ENCODE results near the gene OR2G6.
"Not testable (repeated sequence)": the region's sequence is repeated elsewhere in the genome, so short reads cannot be mapped to it uniquely, and the experiment has no call there.

Gene OR2G6

DNA sequence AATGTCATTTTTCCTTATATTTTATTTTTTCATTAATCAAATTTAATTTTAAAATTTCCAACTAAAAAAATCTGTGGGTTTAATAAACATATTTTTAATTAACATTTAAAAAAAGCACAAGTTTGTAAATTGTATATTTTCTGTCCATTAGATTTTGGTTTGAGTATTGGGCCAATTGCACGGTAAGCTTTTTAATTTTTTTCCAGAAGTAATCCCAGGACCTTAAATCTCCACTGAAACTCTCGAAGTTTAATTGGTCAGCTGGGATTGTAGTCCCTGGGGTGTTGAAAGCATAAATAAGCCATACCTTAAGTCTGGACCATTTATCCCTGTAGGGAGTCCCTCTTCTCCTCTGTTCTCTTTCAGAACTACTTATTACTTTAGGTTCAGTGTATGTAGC lies at the start of gene OR2G6:
TSS of gene OR2G6 (plus strand) at position 301 of the 400 bp plus-strand sequence. CDS start 13,574 bp downstream, outside the sequence.
- DNase-seq (ENCODE audit: low spot score): not testable (repeated sequence)

DNA sequence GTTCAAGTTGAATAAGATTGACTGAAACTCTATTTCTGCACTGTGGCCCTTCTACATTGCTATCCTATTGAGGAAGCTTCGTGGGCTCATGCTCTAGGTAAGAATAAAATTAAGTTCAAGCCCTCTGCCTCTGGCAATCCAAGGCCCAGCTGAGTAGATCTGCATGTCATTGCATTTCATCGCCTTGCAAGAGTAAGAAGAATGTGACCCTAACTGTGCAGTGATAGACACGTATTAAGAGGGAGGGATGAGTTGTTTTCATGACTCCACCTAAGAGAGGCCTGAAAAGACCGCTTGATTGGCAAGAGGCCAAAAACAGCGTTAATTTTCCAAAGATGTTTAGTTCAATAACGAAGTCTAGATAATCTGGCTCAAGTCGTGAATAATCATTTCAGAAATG lies 48.8 kb upstream of the OR2G6 start:
- DNase-seq (ENCODE audit: low spot score): not testable (repeated sequence)

DNA sequence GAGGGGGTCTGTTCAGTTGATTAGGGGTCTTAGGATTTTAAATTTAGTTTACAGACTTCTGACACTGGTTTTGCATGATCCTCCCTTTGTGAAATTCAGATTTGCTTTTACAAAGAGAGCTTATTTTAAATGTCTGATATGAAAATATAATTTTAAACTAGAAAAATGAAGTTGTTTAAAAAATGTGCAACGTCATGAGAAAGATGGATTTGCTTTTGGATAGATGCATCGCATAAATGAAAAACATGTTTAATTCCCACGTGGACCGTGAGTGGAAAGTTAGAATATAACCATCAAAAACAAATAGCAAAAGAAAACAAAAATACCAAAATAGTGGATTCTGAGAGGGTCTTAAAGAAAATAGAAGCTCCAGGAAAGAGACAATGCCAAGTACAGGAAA lies 36.7 kb upstream of the OR2G6 start:
- DNase-seq (ENCODE audit: low spot score): no peak

DNA sequence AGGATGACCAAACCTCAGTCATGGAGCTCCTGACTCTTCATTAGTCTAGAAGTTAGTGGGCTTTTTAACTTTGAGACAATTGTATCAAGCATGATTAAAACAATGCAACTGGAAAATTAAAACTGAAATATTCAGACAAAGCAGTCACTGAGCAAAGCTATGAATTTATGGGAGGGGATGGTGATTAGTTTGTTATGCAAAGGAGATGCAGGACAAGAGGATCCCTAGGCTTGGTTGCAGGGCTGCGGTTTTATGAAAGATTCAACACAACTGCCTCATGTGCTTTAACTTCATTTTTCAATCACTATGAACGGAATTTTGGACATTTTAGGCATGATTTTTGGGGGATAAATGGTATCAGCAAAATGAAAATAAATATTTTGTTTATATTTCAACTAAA lies 35.8 kb upstream of the OR2G6 start:
- DNase-seq (ENCODE audit: low spot score): not testable (repeated sequence)

DNA sequence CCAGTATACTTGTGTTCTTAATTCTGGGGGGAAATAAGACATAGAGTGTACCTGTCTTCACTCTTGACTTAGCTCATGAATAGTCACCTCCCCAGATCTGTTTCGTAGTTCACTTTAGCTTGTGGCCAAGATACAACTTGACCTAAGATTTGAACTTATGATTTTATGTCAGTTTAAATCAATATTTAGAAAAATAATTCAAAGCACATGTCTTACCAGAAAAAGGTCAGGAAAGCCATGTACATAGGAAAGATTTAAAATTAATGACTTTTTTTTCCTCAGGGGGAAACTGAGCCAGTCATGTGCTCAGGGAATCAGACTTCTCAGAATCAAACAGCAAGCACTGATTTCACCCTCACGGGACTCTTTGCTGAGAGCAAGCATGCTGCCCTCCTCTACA lies 34.8 kb upstream of the OR2G6 start, which contains the start of gene OR2T3:
TSS of gene OR2T3 (plus strand) at position 301 of the 400 bp plus-strand sequence. CDS start at position 301, 0 bp downstream.
- not testable (repeated sequence) for DNase-seq (ENCODE audit: low spot score)

DNA sequence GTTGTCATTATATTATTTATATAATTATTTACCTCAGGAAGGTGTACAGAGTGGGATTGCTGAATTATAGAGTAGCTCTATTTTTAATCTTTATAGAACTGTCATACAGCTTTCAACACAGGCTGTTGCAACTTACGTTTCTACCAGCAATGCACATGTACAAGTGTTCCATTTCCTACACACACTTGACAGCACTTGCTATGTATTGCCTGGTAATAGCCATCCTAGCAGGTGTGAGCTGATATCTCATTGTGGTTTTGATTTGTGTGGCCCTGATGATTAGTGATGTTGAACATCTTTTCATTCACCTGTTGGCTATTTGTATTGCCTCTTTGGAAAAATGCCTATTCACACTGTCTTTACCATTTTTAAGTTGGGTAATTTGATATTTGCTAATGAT lies 32.2 kb upstream of the OR2G6 start:
- DNase-seq (ENCODE audit: low spot score): not testable (repeated sequence)

DNA sequence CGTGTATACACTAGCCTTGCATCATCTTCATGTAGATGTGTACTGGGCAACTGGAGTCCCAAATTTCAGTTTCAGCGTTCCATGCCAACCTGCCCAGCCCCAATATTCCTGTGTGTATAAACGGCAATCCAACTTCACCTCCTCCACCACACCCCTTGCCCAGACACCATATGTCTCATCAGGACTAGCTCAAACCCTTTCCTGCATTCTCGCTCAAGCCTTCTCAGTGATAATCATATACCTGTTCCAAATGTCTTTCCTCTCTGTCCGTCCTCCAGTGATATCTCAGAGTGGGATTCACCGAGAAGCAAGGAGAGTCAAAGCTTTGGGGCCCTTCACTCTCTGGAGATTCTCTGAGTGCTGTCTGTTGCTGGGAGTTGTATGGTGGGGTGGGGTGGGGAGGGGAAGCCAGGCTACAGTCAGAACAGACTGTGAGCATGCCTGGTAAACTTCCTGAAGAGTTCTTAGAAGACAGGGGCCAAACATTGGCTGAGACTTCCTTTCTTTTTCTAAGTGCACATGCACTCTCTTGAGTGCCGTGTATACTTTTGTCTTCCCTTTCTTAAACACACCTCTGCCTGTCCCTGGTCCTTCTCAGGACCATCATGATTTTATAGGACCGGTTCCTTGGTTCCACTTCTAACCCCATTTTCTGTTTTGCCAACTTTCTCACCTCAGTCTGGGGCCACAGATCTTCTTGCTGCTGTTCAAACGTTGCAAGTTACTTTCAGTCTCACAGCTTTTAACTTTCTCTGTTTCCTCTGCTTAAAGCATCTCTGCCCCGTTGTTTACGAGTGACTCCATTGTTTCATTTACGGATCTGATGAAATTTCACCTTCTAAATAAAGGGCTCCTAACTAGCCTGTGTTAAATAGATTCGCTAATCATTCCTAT lies 25.9 kb upstream of the OR2G6 start:
- not testable (repeated sequence) for DNase-seq (ENCODE audit: low spot score)

DNA sequence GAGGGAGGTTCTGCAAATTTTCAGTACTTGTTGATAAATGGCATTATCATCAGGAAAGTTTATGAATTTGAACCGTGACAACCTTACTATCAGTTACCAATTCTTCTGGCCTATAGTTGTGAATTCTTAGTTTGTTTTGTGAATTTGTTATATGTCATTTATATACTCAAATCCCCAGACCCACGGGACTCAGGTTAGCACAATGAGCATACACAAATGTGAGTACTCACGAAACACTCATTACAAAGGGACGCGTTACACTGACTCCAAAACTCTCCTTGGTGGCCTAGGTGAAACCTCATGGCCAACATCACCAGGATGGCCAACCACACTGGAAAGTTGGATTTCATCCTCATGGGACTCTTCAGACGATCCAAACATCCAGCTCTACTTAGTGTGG lies 19.6 kb upstream of the OR2G6 start, which contains the start of gene OR2T5:
TSS of gene OR2T5 (plus strand) at position 301 of the 400 bp plus-strand sequence. CDS start at position 301, 0 bp downstream.
- DNase-seq (ENCODE audit: low spot score): not testable (repeated sequence)

DNA sequence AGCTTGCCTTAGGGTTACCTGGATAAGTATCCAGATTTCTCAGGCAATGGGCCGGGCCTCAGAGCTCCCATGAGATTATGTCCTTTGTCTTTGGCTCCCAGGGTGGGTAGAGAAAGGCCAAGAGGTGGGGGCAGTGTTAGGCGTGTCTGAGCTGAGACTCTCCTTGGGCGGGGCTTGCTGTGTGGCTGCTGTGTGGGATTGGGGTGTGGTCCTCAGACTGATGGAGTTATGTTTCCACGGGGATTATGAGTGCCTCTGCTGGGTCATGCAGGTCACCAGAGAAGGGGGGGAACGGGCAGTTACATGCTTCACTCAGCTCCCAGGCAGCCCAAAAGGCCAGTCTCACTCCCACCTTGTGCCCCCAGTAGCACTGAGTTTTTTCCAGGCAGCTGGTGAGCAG lies 11.2 kb upstream of the OR2G6 start:
- not testable (repeated sequence) for DNase-seq (ENCODE audit: low spot score)

DNA sequence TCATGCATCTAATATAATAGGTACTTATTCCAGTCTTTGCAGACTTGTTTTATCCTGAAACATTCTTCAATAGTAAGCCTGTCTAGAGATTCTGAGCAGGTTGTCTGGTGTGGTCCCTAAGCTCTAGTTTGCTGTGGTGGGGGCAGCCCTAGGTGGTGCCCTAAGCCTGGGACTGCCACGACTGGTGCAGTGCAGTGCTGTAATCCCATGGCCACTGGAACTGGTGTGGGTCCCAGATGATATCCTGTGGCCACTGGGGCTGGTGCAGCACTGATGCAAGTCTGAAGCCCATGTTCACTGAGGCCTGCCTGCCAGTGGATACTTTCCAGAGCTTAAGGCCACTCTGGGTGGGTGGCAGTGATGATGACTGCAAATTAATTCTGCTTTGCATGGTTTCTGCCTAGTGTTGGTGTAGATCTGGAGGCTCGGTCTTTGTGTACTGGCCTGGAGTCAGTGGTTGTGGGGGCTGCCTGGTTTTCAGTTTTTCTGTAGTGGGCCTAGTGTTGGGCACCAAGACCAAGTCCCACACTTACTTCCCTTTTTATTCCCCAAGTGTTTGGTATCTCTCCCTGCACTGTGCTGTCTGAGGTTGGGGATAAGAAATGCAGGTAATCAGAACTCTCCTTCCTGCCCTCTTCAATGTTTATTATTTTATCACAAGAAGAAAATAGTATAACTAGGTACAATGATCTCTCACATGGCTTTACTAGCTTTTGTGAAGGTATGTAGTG lies 7.4 kb upstream of the OR2G6 start:
- not testable (repeated sequence) for DNase-seq (ENCODE audit: low spot score)

DNA sequence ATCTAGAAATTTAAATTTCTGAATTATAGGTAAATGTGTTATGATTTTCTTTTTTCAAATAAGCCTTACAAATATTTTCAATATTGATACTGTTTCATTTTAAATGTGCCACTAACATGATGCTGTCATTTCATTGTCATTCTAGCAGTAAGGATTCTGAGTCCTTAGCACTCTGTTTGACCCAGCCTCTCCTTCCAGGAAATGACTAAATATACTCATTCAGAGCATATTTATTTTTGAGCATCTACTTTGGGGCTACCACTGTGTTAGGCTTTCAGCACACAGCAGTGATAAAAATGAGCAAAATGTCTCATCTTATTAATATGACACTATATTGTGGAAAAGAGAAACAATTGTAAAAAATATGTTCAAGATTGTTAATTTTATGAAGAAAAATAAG lies 2.3 kb downstream of the OR2G6 start:
- not testable (repeated sequence) for DNase-seq (ENCODE audit: low spot score)

DNA sequence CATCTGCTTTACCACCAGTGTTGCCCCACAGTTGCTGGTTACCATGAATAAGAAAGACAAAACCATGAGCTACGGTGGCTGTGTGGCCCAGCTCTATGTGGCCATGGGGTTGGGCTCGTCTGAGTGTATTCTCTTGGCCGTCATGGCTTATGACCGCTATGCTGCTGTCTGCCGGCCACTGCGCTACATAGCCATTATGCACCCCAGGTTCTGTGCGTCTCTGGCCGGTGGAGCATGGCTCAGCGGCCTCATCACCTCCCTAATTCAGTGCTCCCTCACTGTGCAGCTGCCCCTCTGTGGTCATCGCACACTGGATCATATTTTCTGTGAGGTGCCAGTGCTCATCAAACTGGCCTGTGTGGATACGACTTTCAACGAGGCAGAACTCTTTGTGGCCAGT lies 14.0 kb downstream of the OR2G6 start:
- no peak for DNase-seq (ENCODE audit: low spot score)

DNA sequence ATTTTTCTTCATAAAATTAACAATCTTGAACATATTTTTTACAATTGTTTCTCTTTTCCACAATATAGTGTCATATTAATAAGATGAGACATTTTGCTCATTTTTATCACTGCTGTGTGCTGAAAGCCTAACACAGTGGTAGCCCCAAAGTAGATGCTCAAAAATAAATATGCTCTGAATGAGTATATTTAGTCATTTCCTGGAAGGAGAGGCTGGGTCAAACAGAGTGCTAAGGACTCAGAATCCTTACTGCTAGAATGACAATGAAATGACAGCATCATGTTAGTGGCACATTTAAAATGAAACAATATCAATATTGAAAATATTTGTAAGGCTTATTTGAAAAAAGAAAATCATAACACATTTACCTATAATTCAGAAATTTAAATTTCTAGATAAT lies 29.6 kb downstream of the OR2G6 start:
- DNase-seq (ENCODE audit: low spot score): not testable (repeated sequence)

DNA sequence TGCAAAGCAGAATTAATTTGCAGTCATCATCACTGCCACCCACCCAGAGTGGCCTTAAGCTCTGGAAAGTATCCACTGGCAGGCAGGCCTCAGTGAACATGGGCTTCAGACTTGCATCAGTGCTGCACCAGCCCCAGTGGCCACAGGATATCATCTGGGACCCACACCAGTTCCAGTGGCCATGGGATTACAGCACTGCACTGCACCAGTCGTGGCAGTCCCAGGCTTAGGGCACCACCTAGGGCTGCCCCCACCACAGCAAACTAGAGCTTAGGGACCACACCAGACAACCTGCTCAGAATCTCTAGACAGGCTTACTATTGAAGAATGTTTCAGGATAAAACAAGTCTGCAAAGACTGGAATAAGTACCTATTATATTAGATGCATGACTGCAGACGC lies 39.5 kb downstream of the OR2G6 start:
- DNase-seq (ENCODE audit: low spot score): not testable (repeated sequence)

DNA sequence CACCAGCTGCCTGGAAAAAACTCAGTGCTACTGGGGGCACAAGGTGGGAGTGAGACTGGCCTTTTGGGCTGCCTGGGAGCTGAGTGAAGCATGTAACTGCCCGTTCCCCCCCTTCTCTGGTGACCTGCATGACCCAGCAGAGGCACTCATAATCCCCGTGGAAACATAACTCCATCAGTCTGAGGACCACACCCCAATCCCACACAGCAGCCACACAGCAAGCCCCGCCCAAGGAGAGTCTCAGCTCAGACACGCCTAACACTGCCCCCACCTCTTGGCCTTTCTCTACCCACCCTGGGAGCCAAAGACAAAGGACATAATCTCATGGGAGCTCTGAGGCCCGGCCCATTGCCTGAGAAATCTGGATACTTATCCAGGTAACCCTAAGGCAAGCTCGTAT lies 43.2 kb downstream of the OR2G6 start:
- DNase-seq (ENCODE audit: low spot score): not testable (repeated sequence)

DNA sequence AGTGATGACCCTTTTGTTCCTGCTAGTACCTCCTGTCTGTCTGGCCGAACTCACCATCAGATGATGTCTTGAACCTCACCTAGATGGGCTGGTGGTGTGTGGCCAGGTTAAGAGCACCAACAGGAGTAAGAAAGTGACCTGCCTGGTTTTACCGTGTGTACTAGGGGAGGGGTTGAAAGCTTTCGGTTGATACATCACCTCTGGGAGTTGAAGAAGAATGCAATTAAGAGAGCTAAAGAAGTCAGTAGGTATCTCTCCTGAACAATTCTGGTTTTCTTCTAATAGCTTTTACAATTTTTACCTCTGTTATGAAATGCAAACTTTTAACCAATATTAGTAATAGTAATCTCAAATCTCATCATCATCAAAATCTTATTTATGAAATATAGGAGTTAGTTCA lies 54.8 kb downstream of the OR2G6 start, which contains the start of gene OR2T29:
TSS of gene OR2T29 (minus strand) at position 101 of the 400 bp plus-strand sequence. CDS start 3,281 bp downstream, outside the sequence.
- not testable (repeated sequence) for DNase-seq (ENCODE audit: low spot score)

DNA sequence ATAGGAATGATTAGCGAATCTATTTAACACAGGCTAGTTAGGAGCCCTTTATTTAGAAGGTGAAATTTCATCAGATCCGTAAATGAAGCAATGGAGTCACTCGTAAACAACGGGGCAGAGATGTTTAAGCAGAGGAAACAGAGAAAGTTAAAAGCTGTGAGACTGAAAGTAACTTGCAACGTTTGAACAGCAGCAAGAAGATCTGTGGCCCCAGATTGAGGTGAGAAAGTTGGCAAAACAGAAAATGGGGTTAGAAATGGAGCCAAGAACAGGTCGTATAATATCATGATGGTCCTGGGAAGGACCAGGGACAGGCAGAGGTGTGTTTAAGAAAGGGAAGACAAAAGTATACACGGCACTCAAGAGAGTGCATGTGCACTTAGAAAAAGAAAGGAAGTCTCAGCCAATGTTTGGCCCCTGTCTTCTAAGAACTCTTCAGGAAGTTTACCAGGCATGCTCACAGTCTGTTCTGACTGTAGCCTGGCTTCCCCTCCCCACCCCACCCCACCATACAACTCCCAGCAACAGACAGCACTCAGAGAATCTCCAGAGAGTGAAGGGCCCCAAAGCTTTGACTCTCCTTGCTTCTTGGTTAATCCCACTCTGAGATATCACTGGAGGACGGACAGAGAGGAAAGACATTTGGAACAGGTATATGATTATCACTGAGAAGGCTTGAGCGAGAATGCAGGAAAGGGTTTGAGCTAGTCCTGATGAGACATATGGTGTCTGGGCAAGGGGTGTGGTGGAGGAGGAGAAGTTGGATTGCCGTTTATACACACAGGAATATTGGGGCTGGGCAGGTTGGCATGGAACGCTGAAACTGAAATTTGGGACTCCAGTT lies 57.9 kb downstream of the OR2G6 start:
- DNase-seq (ENCODE audit: low spot score): not testable (repeated sequence)

DNA sequence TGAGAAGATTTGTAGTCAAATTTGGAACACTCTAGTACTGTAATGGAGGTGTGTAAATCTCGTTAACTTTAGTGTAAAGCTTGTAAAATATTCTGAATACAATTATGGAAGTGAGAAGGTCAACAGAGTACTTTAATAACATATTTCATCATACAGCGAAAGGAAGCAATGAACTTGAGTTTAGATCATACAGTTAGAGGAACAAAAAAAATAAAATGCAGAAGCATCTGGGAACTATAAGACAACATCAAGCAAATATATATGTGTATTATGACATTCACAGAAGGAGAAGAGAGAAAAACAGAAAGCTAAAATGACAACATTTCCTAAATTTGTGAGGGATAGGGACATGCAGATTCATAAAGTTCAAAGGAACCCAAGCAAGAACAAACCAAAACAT lies 61.2 kb downstream of the OR2G6 start:
- not testable (repeated sequence) for DNase-seq (ENCODE audit: low spot score)

DNA sequence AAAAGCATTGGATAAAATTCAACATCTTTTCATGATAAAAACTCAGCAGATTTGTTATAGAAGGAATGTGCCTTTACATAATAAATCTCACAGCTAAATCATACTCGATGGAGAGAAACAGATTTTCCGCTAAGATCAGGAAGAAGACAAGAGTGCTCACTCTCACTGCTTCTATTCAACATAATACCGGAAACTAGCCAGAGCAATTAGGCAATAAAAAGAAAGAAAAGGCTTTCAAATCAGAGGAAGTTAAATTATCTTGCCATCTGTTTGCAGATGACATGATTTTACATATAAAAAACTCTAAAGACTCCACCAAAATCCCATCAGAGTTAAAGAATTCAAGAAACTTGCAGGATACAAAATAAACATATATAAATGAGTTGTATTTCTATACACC lies 62.9 kb downstream of the OR2G6 start:
- not testable (repeated sequence) for DNase-seq (ENCODE audit: low spot score)

DNA sequence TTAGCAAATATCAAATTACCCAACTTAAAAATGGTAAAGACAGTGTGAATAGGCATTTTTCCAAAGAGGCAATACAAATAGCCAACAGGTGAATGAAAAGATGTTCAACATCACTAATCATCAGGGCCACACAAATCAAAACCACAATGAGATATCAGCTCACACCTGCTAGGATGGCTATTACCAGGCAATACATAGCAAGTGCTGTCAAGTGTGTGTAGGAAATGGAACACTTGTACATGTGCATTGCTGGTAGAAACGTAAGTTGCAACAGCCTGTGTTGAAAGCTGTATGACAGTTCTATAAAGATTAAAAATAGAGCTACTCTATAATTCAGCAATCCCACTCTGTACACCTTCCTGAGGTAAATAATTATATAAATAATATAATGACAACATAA lies 64.2 kb downstream of the OR2G6 start:
- not testable (repeated sequence) for DNase-seq (ENCODE audit: low spot score)

DNA sequence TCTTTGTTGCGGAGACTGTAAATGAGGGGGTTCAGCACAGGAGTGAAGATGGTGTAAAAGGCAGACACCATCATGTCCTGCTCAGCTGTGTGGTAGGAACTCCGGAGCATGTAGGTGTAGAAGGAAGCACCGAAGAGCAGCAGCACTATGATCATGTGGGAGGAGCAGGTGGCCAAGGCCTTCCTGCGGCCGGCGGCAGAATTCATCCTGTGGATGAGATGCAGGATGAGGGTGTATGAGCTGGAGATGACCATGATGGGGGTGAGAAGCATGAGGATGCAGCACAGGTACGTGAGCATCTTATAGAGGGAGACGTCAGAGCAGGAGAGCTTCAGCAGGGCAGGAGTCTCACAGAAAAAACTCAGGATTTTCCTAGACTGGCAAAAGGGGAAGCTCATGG lies 66.0 kb downstream of the OR2G6 start:
- DNase-seq (ENCODE audit: low spot score): not testable (repeated sequence)

DNA sequence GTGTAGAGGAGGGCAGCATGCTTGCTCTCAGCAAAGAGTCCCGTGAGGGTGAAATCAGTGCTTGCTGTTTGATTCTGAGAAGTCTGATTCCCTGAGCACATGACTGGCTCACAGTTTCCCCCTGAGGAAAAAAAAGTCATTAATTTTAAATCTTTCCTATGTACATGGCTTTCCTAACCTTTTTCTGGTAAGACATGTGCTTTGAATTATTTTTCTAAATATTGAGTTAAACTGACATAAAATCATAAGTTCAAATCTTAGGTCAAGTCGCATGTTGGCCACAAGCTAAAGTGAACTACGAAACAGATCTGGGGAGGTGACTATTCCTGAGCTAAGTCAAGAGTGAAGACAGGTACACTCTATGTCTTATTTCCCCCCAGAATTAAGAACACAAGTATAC lies 66.8 kb downstream of the OR2G6 start, which contains the start of gene OR2T34:
TSS of gene OR2T34 (minus strand) at position 101 of the 400 bp plus-strand sequence. CDS start at position 101, 0 bp downstream.
- DNase-seq (ENCODE audit: low spot score): not testable (repeated sequence)

All from AG08395 (cell line).